Lung (tissue), 12 donors: ENCODE data around the gene P2RX1. TPM values are rescaled to one million over a fixed set of nuclear protein-coding genes. Genes with fewer than 3 reads are reported as not detected.

ENCODE experiments used
- ATAC-seq: fragments of 200-7000 bp; cut with Tn5 transposase; one replicate; pipeline ENCODE4 v1.9.1; 2020; ENCODE audit warnings: moderate number of reproducible peaks; ENCODE audit not compliant: insufficient read depth, low FRiP score
- DNase-seq, 3 donors: peaks; one replicate each; pipeline ENCODE4 v3.0.0-alpha.2; 2013 to 2017
- H3K27ac ChIP-seq, 2 donors: one replicate each; pipeline ENCODE4 v1.5.1; 2013; ENCODE audit warnings: mild to moderate bottlenecking in 2 of 2, moderate library complexity in 2 of 2, control low read depth in 1 of 2, inconsistent platforms in 1 of 2, low read depth in 1 of 2, low read length in 1 of 2
- H3K27me3 ChIP-seq, 3 donors: one replicate each; pipeline ENCODE4 v1.5.1; 2013; ENCODE audit warnings: low read length in 2 of 3; ENCODE audit not compliant: control insufficient read depth in 3 of 3, insufficient read depth in 3 of 3
- H3K36me3 ChIP-seq, 4 donors: one replicate each; pipeline ENCODE4 v1.5.1; 2013; ENCODE audit warnings: low read length in 4 of 4, mild to moderate bottlenecking in 1 of 4, moderate library complexity in 1 of 4; ENCODE audit not compliant: control insufficient read depth in 4 of 4, insufficient read depth in 4 of 4
- H3K4me1 ChIP-seq, 5 donors: one replicate each; pipeline ENCODE4 v1.5.1; 2013; ENCODE audit warnings: low read length in 5 of 5, mild to moderate bottlenecking in 2 of 5, moderate library complexity in 1 of 5; ENCODE audit not compliant: control insufficient read depth in 5 of 5, insufficient read depth in 5 of 5
- H3K4me3 ChIP-seq: one replicate; pipeline ENCODE4 v1.5.1; 2013; ENCODE audit warnings: mild to moderate bottlenecking, control low read depth, moderate library complexity
- H3K9ac ChIP-seq, 2 donors: one replicate each; pipeline ENCODE4 v1.5.1; 2013; ENCODE audit warnings: low read length in 2 of 2, control low read depth in 1 of 2; ENCODE audit not compliant: insufficient read depth in 1 of 2
- H3K9me3 ChIP-seq, 4 donors: one replicate each; pipeline ENCODE4 v1.5.1; 2013; ENCODE audit warnings: low read length in 3 of 4, mild to moderate bottlenecking in 1 of 4, moderate library complexity in 1 of 4; ENCODE audit not compliant: control insufficient read depth in 4 of 4, insufficient read depth in 3 of 4
- WGBS, 2 donors: extraction: QIAGEN DNeasy Blood & Tissue Kit; methylation state at CpG; one replicate each; pipeline ENCODE4 v1.1.7; 2013; 5-methylcytosine and 5-hydroxymethylcytosine counted together
- polyA plus RNA-seq, 2 donors: library from polyadenylated mRNA; stranded (reverse); fragments of 200-250 nt; gene quantifications; one replicate each; pipeline ENCODE4 v1.2.1, GENCODE V29; 2013
- total RNA-seq, 2 donors: library from RNA; depleted of rRNA in 1 of 2; stranded (reverse); fragments of >200 nt in 1 of 2; gene quantifications; one replicate each; pipeline ENCODE4 v1.2.1, GENCODE V29; 2014 to 2021
- TF ChIP-seq, protein P1 (sequence below): IDR thresholded peaks from 2 replicates; pipeline ENCODE4 v1.5.1; 2012; ENCODE audit warnings: mild to moderate bottlenecking; ENCODE audit errors: control extremely low read depth, extremely low read depth
- donor health status: control.
- donor health status: control.
- donor health status: Bipolar disorder and iron deficiency.
- donor health status: healthy.
- donor health status: DM: yes; HTN: yes; CAD: no.

The P2RX1 gene
- total and polyA plus RNA-seq, 4 donors: 4.6 to 16.4 (median 10.5) TPM

DNA sequence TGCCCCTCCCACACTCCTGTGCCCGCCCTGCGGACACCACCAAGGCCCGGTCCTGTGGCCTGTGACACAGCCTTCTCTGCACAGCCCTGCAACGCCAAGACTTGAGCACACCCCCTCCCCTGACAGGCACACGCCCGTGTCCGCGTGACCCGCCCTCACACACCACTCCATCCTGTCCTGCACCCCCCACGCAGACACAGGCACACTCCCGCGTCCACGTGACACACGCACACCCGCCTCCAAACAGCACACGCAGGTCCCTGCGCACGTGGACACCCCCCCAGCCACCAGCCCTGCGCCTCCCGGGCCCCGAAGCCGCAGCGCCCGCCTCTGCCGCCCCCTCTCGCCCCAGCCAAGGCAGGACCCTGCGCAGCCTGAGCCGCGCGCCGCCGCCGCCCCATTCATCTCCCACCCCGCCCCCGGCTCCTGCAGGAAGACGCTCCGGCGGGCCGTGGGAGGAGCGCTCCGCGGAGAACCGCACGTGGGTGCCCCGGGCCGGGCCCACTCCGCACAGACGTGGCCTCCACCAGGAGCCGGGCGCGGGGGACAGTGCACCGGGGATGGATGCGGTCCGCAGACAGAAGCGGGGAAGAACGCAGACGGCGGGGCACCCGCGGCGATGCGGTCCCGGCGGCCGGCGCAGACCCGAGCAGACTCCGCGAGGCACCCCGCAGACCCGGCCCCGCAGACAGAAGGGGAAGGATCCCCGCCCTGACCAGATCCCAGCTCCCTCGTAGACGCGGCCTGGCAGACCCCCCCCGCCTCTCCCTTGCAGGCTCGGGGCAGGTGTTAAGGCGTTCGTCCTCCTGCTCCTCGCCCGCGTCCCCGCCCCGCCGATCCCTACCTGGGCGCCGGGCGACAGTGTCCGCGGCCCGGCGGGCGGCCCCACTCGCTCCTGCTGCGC lies 23.9 kb downstream of the P2RX1 start:
- peaks cover 0 to 42% (median 13%) of the 10 kb centered on the region in 5 donors for H3K4me1 ChIP-seq
- ATAC-seq (peak; percentile 37), DNase-seq (peak; percentile 30 to 59 (median 49))
- no peaks in the 10 kb centered on the region for H3K27me3 ChIP-seq
- H3K9me3 ChIP-seq: no peaks in the 10 kb centered on the region
- no peaks in the 10 kb centered on the region for H3K36me3 ChIP-seq
- TF ChIP-seq, protein P1, sequence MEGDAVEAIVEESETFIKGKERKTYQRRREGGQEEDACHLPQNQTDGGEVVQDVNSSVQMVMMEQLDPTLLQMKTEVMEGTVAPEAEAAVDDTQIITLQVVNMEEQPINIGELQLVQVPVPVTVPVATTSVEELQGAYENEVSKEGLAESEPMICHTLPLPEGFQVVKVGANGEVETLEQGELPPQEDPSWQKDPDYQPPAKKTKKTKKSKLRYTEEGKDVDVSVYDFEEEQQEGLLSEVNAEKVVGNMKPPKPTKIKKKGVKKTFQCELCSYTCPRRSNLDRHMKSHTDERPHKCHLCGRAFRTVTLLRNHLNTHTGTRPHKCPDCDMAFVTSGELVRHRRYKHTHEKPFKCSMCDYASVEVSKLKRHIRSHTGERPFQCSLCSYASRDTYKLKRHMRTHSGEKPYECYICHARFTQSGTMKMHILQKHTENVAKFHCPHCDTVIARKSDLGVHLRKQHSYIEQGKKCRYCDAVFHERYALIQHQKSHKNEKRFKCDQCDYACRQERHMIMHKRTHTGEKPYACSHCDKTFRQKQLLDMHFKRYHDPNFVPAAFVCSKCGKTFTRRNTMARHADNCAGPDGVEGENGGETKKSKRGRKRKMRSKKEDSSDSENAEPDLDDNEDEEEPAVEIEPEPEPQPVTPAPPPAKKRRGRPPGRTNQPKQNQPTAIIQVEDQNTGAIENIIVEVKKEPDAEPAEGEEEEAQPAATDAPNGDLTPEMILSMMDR: no peak
- WGBS, 2 donors: 1% methylated on average over 57 to 96 of the region's 96 CpGs
- H3K9ac ChIP-seq: no peak overlapping the region
- H3K27ac ChIP-seq: peak overlapping the region in 1 of 2 donors; percentile 48
- H3K4me3 ChIP-seq: peak overlapping the region; percentile 30

DNA sequence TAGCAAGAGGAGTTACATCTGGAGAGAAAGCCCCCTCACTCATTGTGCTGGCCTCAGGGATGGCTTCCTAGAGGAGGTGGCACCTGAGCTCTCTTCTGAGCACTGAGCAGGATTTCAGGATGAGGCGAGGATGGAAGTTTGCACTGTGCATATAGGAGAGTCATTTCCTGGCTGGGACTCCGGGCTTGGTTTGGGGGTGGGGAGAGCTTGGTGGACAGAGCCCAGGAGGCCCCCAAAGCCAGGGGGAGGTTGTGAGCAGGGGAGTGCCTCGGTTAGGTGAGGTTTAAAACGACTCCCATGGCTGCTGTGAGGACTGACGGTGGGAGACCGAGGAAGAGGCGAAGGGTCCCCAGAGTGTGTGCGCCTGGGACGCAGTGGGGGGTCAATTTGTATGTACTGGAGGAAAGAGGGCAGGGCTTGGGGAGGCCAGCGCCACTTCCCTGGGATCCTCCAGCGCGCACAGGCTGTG lies 24.6 kb downstream of the P2RX1 start:
- no peaks in the 10 kb centered on the region for H3K36me3 ChIP-seq
- H3K27me3 ChIP-seq: no peaks in the 10 kb centered on the region
- ATAC-seq (no peak), DNase-seq (no peak)
- H3K4me1 ChIP-seq: peaks cover 0 to 49% (median 13%) of the 10 kb centered on the region in 5 donors
- WGBS, 2 donors: 38 to 42% methylated on average over 12 of the region's 12 CpGs
- no peak overlapping the region for H3K9ac ChIP-seq
- TF ChIP-seq, protein P1: no peak
- peak overlapping the region; percentile 30 for H3K4me3 ChIP-seq
- H3K9me3 ChIP-seq: no peaks in the 10 kb centered on the region
- H3K27ac ChIP-seq: peak overlapping the region in 1 of 2 donors; percentile 17

DNA sequence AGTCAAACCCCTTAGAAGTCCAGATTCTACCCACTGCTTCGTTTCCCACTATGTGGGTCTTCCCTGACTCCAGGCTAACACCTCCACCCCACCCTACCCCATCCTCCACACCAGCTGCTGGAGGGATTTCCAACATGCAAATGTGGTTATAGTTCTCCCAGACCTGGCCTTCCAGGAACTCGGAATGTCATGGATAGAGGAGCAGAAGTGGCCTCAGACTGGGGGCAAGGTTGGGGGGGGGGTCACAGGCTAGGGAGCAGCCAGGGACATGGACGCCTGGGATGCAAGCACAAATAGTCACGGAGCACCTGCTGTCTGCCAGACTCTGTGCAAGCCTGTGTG lies 25.4 kb downstream of the P2RX1 start:
- ATAC-seq (no peak), DNase-seq (no peak)
- Histone ChIP-seq H3K36me3 (no peaks in the 10 kb centered on the region), H3K9me3 (no peaks in the 10 kb centered on the region), H3K4me1 (peaks cover 0 to 46% (median 13%) of the 10 kb centered on the region in 5 donors), H3K27me3 (no peaks in the 10 kb centered on the region), H3K4me3 (no peak overlapping the region), H3K9ac (no peak overlapping the region), H3K27ac (no peak overlapping the region)
- WGBS, 2 donors: 80 to 83% methylated on average over 4 of the region's 4 CpGs
- TF ChIP-seq, protein P1: no peak
